GM13976 (cell line): ENCODE results near the gene LRIG1.

Source experiments
- DNase-seq: peaks from one replicate; pipeline ENCODE4 v3.0.0; 2012; ENCODE audit warnings: low spot score
- CTCF ChIP-seq: IDR thresholded peaks from 2 replicates; pipeline ENCODE4 v1.5.1; 2012; ENCODE audit warnings: borderline replicate concordance, mild to moderate bottlenecking; ENCODE audit not compliant: insufficient read depth; ENCODE audit errors: extremely low read depth, missing control alignments, control extremely low read depth
- in situ Hi-C: fragments of 300-500 bp; cut with MboI; formaldehyde crosslinking; loops from one replicate; pipeline ENCODE4 v1.12.0; 2022; ENCODE audit warnings: low sequenced_read_pairs, mixed read lengths, inconsistent platforms; ENCODE audit not compliant: unreplicated experiment

Gene LRIG1

GRCh38 chr3:66394753-66395249 lies 106.0 kb downstream of the LRIG1 start:
- no peak for TF ChIP-seq CTCF
- in situ Hi-C loops, result no loop called here
- no peak for DNase-seq

- peak; percentile 82 for DNase-seq
- TF ChIP-seq CTCF, result no peak
- in situ Hi-C loops, result no loop called here
These were observed 106.6 kb downstream of the LRIG1 start for GRCh38 chr3:66394019-66394752.

GRCh38 chr3:66393333-66394005 lies 107.4 kb downstream of the LRIG1 start:
- DNase-seq, result no peak
- no peak for TF ChIP-seq CTCF
- in situ Hi-C loops, result no loop called here

GRCh38 chr3:66392966-66393332 lies 107.9 kb downstream of the LRIG1 start:
- in situ Hi-C loops, result no loop called here
- DNase-seq, result no peak
- TF ChIP-seq CTCF, result no peak

- no peak for TF ChIP-seq CTCF
- no peak for DNase-seq
- in situ Hi-C loops, result no loop called here
These were observed 108.3 kb downstream of the LRIG1 start for GRCh38 chr3:66392512-66392911.

- no peak for TF ChIP-seq CTCF
- in situ Hi-C loops, result no loop called here
- DNase-seq, result no peak
These were observed 110.8 kb downstream of the LRIG1 start for GRCh38 chr3:66390013-66390412.
